HUES6 (cell line): ENCODE data around the gene CARD11.

ENCODE experiments used
- H3K27ac ChIP-seq: 2 replicates; pipeline ENCODE4 v1.7.0; 2013; ENCODE audit warnings: low read depth, mild to moderate bottlenecking, low read length, inconsistent platforms
- H3K27me3 ChIP-seq: 2 replicates; pipeline ENCODE4 v1.6.1; 2013; ENCODE audit warnings: low read length; ENCODE audit not compliant: control insufficient read depth, insufficient read depth
- H3K36me3 ChIP-seq: 2 replicates; pipeline ENCODE4 v1.6.1; 2013; ENCODE audit warnings: low read length; ENCODE audit not compliant: control insufficient read depth, insufficient read depth
- H3K4me1 ChIP-seq: 2 replicates; pipeline ENCODE4 v1.6.1; 2013; ENCODE audit warnings: low read length; ENCODE audit not compliant: control insufficient read depth, insufficient read depth
- H3K4me3 ChIP-seq: 2 replicates; pipeline ENCODE4 v1.5.1; 2013; ENCODE audit warnings: low read depth, low read length
- H3K9ac ChIP-seq: one replicate; pipeline ENCODE4 v1.6.1; 2013; ENCODE audit warnings: mild to moderate bottlenecking, low read length
- H3K9me3 ChIP-seq: 2 replicates; pipeline ENCODE4 v1.6.1; 2013; ENCODE audit warnings: low read depth, low read length; ENCODE audit not compliant: control insufficient read depth, insufficient read depth

CARD11 gene

GRCh38 chr7:2905027-2905426 is 138.6 kb downstream of the CARD11 start:
- no peaks in the 10 kb centered on the region for H3K27me3 ChIP-seq
- peaks cover 10% of the 10 kb centered on the region; the same call in 1 of the 2 replicates for H3K36me3 ChIP-seq
- no peak overlapping the region for H3K4me3 ChIP-seq
- H3K9me3 ChIP-seq: no peaks in the 10 kb centered on the region
- H3K9ac ChIP-seq: no peak overlapping the region
- no peak overlapping the region for H3K27ac ChIP-seq
- H3K4me1 ChIP-seq: no peaks in the 10 kb centered on the region

GRCh38 chr7:2904202-2904601 is 139.5 kb downstream of the CARD11 start:
- Histone ChIP-seq H3K9me3 (no peaks in the 10 kb centered on the region), H3K36me3 (peaks cover 10% of the 10 kb centered on the region; the same call in 1 of the 2 replicates), H3K27me3 (no peaks in the 10 kb centered on the region), H3K4me1 (no peaks in the 10 kb centered on the region), H3K4me3 (no peak overlapping the region), H3K27ac (no peak overlapping the region), H3K9ac (no peak overlapping the region)

GRCh38 chr7:2903682-2904162 is 139.9 kb downstream of the CARD11 start:
- Histone ChIP-seq H3K36me3 (peaks cover 10% of the 10 kb centered on the region; the same call in 1 of the 2 replicates), H3K4me3 (no peak overlapping the region), H3K27ac (no peak overlapping the region), H3K9ac (no peak overlapping the region), H3K4me1 (no peaks in the 10 kb centered on the region), H3K9me3 (no peaks in the 10 kb centered on the region), H3K27me3 (no peaks in the 10 kb centered on the region)

- H3K27me3 ChIP-seq: no peaks in the 10 kb centered on the region
- no peak overlapping the region for H3K9ac ChIP-seq
- H3K9me3 ChIP-seq: no peaks in the 10 kb centered on the region
- H3K4me3 ChIP-seq: no peak overlapping the region
- no peak overlapping the region for H3K27ac ChIP-seq
- no peaks in the 10 kb centered on the region for H3K36me3 ChIP-seq
- H3K4me1 ChIP-seq: no peaks in the 10 kb centered on the region
These were observed 146.6 kb downstream of the CARD11 start for GRCh38 chr7:2897023-2897422.

GRCh38 chr7:2896131-2896530 is 147.5 kb downstream of the CARD11 start:
- Histone ChIP-seq H3K4me3 (no peak overlapping the region), H3K9ac (no peak overlapping the region), H3K27ac (no peak overlapping the region), H3K9me3 (no peaks in the 10 kb centered on the region), H3K27me3 (no peaks in the 10 kb centered on the region), H3K36me3 (no peaks in the 10 kb centered on the region), H3K4me1 (no peaks in the 10 kb centered on the region)

- Histone ChIP-seq H3K27me3 (no peaks in the 10 kb centered on the region), H3K9me3 (no peaks in the 10 kb centered on the region), H3K36me3 (no peaks in the 10 kb centered on the region), H3K4me3 (no peak overlapping the region), H3K9ac (no peak overlapping the region), H3K4me1 (no peaks in the 10 kb centered on the region), H3K27ac (no peak overlapping the region)
These were observed 149.3 kb downstream of the CARD11 start for GRCh38 chr7:2894118-2894940.

- no peak overlapping the region for H3K9ac ChIP-seq
- no peaks in the 10 kb centered on the region for H3K27me3 ChIP-seq
- H3K27ac ChIP-seq: no peak overlapping the region
- H3K9me3 ChIP-seq: no peaks in the 10 kb centered on the region
- no peaks in the 10 kb centered on the region for H3K4me1 ChIP-seq
- H3K4me3 ChIP-seq: no peak overlapping the region
- no peaks in the 10 kb centered on the region for H3K36me3 ChIP-seq
These were observed 150.2 kb downstream of the CARD11 start for GRCh38 chr7:2893411-2893861.

- Histone ChIP-seq H3K27ac (no peak overlapping the region), H3K4me3 (no peak overlapping the region), H3K4me1 (no peaks in the 10 kb centered on the region), H3K27me3 (no peaks in the 10 kb centered on the region), H3K36me3 (no peaks in the 10 kb centered on the region), H3K9me3 (no peaks in the 10 kb centered on the region), H3K9ac (no peak overlapping the region)
These were observed 151.1 kb downstream of the CARD11 start for GRCh38 chr7:2892549-2892948.

- Histone ChIP-seq H3K27me3 (no peaks in the 10 kb centered on the region), H3K27ac (no peak overlapping the region), H3K36me3 (no peaks in the 10 kb centered on the region), H3K9ac (no peak overlapping the region), H3K9me3 (no peaks in the 10 kb centered on the region), H3K4me3 (no peak overlapping the region), H3K4me1 (no peaks in the 10 kb centered on the region)
These were observed 155.9 kb downstream of the CARD11 start for GRCh38 chr7:2887816-2888215.

- Histone ChIP-seq H3K9me3 (no peaks in the 10 kb centered on the region), H3K27ac (no peak overlapping the region), H3K36me3 (no peaks in the 10 kb centered on the region), H3K9ac (no peak overlapping the region), H3K4me3 (no peak overlapping the region), H3K4me1 (no peaks in the 10 kb centered on the region; the same call in 1 of the 2 replicates), H3K27me3 (no peaks in the 10 kb centered on the region)
These were observed 156.8 kb downstream of the CARD11 start for GRCh38 chr7:2886900-2887299.

- Histone ChIP-seq H3K27ac (no peak overlapping the region), H3K4me1 (no peaks in the 10 kb centered on the region; the same call in 1 of the 2 replicates), H3K9me3 (no peaks in the 10 kb centered on the region), H3K36me3 (no peaks in the 10 kb centered on the region), H3K4me3 (no peak overlapping the region), H3K9ac (no peak overlapping the region), H3K27me3 (no peaks in the 10 kb centered on the region)
These were observed 157.3 kb downstream of the CARD11 start for GRCh38 chr7:2886391-2886790.
